ENCODE results near the gene LDOC1.

DNA sequence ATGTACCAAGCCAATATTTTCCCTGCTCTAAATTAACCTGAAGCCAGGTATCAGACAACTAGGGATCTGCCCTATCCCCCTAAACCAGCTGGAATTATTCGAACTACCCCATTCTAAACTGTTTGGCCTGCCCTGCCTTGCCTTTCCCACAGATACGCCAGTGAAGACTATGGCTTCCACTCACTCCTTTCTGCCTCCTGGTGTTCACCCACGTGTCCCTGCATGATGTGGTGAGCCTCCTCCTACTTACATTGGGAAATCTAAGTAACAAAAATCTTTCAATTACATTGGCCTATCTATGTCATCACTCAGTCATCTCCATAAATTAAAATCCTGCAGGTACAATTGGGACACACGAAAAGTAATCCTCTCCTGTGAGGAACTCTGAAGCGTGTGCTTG, 6.1 kb upstream of the LDOC1 start:
- TF ChIP-seq RXRA (IDR thresholded peaks at IDR 0.05; ENCODE audit: insufficient read depth, low read depth, low read length) (no peak), HDAC2 (IDR thresholded peaks at IDR 0.05; ENCODE audit: borderline replicate concordance in 1 of 2, low read depth in 2 of 2, low read length in 2 of 2) (no peak), CHD7 (IDR thresholded peaks at IDR 0.05; ENCODE audit: insufficient replicate concordance, low read length) (no peak), RAD21 (IDR thresholded peaks at IDR 0.05 in 1 of 2, conservative IDR thresholded peaks at IDR 0.05 in 1 of 2; ENCODE audit: low read depth in 2 of 2, low read length in 2 of 2) (no peak; a peak in 1 of 4 replicates), EZH2 (IDR thresholded peaks at IDR 0.05; ENCODE audit: low read depth, low read length, severe bottlenecking) (no peak)
- TF ChIP-seq, protein P1, sequence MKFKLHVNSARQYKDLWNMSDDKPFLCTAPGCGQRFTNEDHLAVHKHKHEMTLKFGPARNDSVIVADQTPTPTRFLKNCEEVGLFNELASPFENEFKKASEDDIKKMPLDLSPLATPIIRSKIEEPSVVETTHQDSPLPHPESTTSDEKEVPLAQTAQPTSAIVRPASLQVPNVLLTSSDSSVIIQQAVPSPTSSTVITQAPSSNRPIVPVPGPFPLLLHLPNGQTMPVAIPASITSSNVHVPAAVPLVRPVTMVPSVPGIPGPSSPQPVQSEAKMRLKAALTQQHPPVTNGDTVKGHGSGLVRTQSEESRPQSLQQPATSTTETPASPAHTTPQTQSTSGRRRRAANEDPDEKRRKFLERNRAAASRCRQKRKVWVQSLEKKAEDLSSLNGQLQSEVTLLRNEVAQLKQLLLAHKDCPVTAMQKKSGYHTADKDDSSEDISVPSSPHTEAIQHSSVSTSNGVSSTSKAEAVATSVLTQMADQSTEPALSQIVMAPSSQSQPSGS (IDR thresholded peaks at IDR 0.05; ENCODE audit: low read length), result no peak
- TF ChIP-seq, protein P2, sequence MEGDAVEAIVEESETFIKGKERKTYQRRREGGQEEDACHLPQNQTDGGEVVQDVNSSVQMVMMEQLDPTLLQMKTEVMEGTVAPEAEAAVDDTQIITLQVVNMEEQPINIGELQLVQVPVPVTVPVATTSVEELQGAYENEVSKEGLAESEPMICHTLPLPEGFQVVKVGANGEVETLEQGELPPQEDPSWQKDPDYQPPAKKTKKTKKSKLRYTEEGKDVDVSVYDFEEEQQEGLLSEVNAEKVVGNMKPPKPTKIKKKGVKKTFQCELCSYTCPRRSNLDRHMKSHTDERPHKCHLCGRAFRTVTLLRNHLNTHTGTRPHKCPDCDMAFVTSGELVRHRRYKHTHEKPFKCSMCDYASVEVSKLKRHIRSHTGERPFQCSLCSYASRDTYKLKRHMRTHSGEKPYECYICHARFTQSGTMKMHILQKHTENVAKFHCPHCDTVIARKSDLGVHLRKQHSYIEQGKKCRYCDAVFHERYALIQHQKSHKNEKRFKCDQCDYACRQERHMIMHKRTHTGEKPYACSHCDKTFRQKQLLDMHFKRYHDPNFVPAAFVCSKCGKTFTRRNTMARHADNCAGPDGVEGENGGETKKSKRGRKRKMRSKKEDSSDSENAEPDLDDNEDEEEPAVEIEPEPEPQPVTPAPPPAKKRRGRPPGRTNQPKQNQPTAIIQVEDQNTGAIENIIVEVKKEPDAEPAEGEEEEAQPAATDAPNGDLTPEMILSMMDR (IDR thresholded peaks at IDR 0.05; ENCODE audit: control extremely low read depth in 1 of 3, insufficient read depth in 1 of 3, low read depth in 1 of 3, low read length in 3 of 3), result peak; percentile 7 to 26 (median 21); a peak in 2 of 4 replicates

Measured in H1 (cell line).